ENCODE measurements around the gene TTC8.
"Not testable (repeated sequence)": the region's sequence is repeated elsewhere in the genome, so short reads cannot be mapped to it uniquely, and the experiment has no call there.

TTC8 gene

GRCh38 chr14:88824314-88825077, at the start of gene TTC8:
Gene TTC8, plus strand, starts transcription at chr14:88824651. Its CDS starts 57 bp downstream, at chr14:88824708.
- DNase-seq = peak; percentile 88

- DNase-seq = no peak
Measured at GRCh38 chr14:88775532-88775931, 48.9 kb upstream of the TTC8 start.

- DNase-seq = no peak
Measured at GRCh38 chr14:88785911-88786310, 38.5 kb upstream of the TTC8 start.

- no peak for DNase-seq
Measured at GRCh38 chr14:88786715-88787114, 37.7 kb upstream of the TTC8 start.

GRCh38 chr14:88789573-88789972, 34.9 kb upstream of the TTC8 start:
- DNase-seq = peak; percentile 26

GRCh38 chr14:88790501-88791251, 33.8 kb upstream of the TTC8 start:
- peak; percentile 13 for DNase-seq

GRCh38 chr14:88791252-88791621, 33.2 kb upstream of the TTC8 start:
- no peak for DNase-seq

- peak; percentile 12 for DNase-seq
Measured at GRCh38 chr14:88791629-88792472, 32.6 kb upstream of the TTC8 start.

- DNase-seq = peak; percentile 86
Measured at GRCh38 chr14:88792473-88793258, 31.8 kb upstream of the TTC8 start, which contains the start of gene EML5. Gene EML5, minus strand, starts transcription at chr14:88792953. Its CDS starts 450 bp downstream, at chr14:88792503.

GRCh38 chr14:88793259-88793625, 31.2 kb upstream of the TTC8 start:
- DNase-seq = no peak

- no peak for DNase-seq
Measured at GRCh38 chr14:88798156-88798555, 26.3 kb upstream of the TTC8 start.

GRCh38 chr14:88799522-88799921, 24.9 kb upstream of the TTC8 start:
- no peak for DNase-seq

GRCh38 chr14:88802596-88802995, 21.9 kb upstream of the TTC8 start:
- DNase-seq = no peak

GRCh38 chr14:88804035-88804434, 20.4 kb upstream of the TTC8 start:
- DNase-seq = no peak

- no peak for DNase-seq
Measured at GRCh38 chr14:88804477-88804876, 20.0 kb upstream of the TTC8 start.

GRCh38 chr14:88808359-88808758, 16.1 kb upstream of the TTC8 start:
- no peak for DNase-seq

- no peak for DNase-seq
Measured at GRCh38 chr14:88815980-88816379, 8.5 kb upstream of the TTC8 start.

- DNase-seq = no peak
Measured at GRCh38 chr14:88818018-88818417, 6.4 kb upstream of the TTC8 start.

GRCh38 chr14:88819674-88820073, 4.8 kb upstream of the TTC8 start:
- not testable (repeated sequence) for DNase-seq

- no peak for DNase-seq
Measured at GRCh38 chr14:88821378-88821777, 3.1 kb upstream of the TTC8 start.

- no peak for DNase-seq
Measured at GRCh38 chr14:88821888-88822287, 2.6 kb upstream of the TTC8 start.

- DNase-seq = no peak
Measured at GRCh38 chr14:88823968-88824313, 510 bp upstream of the TTC8 start.

- no peak for DNase-seq
Measured at GRCh38 chr14:88825078-88825458, 617 bp downstream of the TTC8 start.

Measured in activated CD4-positive, alpha-beta T cell treated with anti-CD3 and anti-CD28 coated beads, Interleukin-2, Interleukin-6, amounts not matched to agents 100 ng/mL and 50 ng/mL, durations not matched to agents 16 hours and 8 hours (primary cell).